Stimulated activated CD8-positive, alpha-beta memory T cell treated with anti-CD3 and anti-CD28 coated beads, Interleukin-7, amount 100 ng/mL, for 24 hours (primary cell): ENCODE results near the gene BMPR1B.

Experiments used
- DNase-seq: peaks from one replicate; pipeline ENCODE4 v3.0.0-alpha.2; 2020; ENCODE audit warnings: low read depth

The BMPR1B gene

GRCh38 chr4:95188701-95189370 lies 431.1 kb downstream of the BMPR1B start:
- no peak for DNase-seq

GRCh38 chr4:95190751-95191436 lies 433.1 kb downstream of the BMPR1B start:
- DNase-seq, result no peak

GRCh38 chr4:95191537-95191936 lies 433.8 kb downstream of the BMPR1B start:
- DNase-seq, result no peak

- DNase-seq, result no peak
Measured at GRCh38 chr4:95193391-95194224, 435.9 kb downstream of the BMPR1B start.

- DNase-seq, result no peak
Measured at GRCh38 chr4:95197353-95197752, 439.6 kb downstream of the BMPR1B start.

GRCh38 chr4:95198961-95199360 lies 441.2 kb downstream of the BMPR1B start:
- no peak for DNase-seq

- no peak for DNase-seq
Measured at GRCh38 chr4:95204267-95204844, 446.6 kb downstream of the BMPR1B start.

- no peak for DNase-seq
Measured at GRCh38 chr4:95204873-95205272, 447.1 kb downstream of the BMPR1B start.
